AG09309 (cell line): Measurements from ENCODE around the gene PHF14.

Experiments used
- DNase-seq: peaks from one replicate; pipeline ENCODE4 v3.0.0-alpha.2; 2010; ENCODE audit warnings: low read depth
- H3K4me3 ChIP-seq: 2 replicates; pipeline ENCODE4 v1.5.1; 2011; ENCODE audit warnings: mild to moderate bottlenecking, low read depth, low read length, moderate library complexity; ENCODE audit not compliant: control insufficient read depth
- CTCF ChIP-seq: IDR thresholded peaks from 2 replicates; pipeline ENCODE4 v1.5.1; 2011; ENCODE audit warnings: mild to moderate bottlenecking, low read depth, low read length, inconsistent platforms; ENCODE audit not compliant: insufficient read depth, control insufficient read depth; ENCODE audit errors: missing control alignments

Gene PHF14

GRCh38 chr7:10998996-10999757 is 25.5 kb downstream of the PHF14 start:
- no peak for DNase-seq
- no peak overlapping the region for H3K4me3 ChIP-seq
- no peak for TF ChIP-seq CTCF

- no peak for DNase-seq
- no peak overlapping the region for H3K4me3 ChIP-seq
- TF ChIP-seq CTCF, result no peak
Measured at GRCh38 chr7:11005202-11005601, 31.5 kb downstream of the PHF14 start.

DNA sequence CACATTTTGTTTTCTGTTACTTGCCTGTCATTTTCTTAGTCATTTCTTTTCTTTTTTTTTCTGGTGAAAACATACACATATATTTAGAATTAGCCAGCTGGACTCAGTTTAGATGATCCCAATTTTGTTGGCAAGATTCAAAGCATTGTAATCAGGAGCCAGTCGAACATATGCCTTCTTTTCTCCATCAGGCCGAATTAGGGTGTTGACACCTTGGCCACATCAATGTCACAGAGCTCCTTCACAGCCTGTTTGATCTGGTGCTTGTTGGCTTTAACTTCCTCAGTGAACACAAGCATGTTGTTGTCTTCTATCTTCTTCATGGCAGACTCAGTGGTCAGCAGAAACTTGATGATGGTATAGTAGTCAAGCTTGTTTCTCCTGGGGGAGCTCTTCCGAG is 32.6 kb downstream of the PHF14 start:
- TF ChIP-seq CTCF, result no peak
- H3K4me3 ChIP-seq, result no peak overlapping the region
- DNase-seq, result no peak

DNA sequence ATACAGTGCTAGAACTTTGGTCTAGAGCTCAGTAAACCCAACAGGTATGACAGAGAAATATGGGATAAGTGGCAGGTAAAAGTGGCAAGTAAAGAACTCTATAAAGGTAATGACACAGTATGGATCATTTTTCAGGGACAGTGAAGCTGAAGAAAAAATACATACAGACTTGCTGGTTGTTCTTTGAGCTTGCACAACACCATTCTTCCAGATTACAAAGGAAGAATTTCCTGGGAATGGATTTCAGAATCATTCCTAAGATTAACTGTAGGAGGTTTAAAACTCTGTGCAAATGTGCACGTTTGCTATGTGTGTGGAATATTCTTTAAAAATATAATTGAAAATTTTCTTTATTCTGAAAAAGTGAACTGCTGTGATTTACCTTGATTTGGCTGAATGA is 36.0 kb downstream of the PHF14 start:
- no peak for TF ChIP-seq CTCF
- DNase-seq, result no peak
- H3K4me3 ChIP-seq, result no peak overlapping the region

DNA sequence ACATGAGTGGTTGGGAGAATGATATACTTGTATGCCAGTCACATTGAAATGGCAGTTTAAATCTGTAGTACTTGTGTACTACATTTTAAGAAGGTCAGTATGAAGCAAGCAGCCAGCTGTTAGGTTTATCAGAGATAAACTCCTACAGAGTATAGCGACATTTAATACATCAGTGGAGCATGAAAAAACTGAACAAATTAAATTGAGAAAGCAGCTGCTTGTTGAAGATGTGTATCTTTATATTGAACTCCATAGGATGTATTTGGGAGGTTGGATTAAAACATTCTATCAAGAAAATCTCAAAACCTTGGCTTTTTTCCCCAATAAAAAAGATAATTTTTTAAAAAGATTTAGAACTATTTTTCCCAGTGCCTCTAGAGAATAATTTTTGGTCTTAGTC is 47.8 kb downstream of the PHF14 start:
- TF ChIP-seq CTCF, result no peak
- DNase-seq, result no peak

DNA sequence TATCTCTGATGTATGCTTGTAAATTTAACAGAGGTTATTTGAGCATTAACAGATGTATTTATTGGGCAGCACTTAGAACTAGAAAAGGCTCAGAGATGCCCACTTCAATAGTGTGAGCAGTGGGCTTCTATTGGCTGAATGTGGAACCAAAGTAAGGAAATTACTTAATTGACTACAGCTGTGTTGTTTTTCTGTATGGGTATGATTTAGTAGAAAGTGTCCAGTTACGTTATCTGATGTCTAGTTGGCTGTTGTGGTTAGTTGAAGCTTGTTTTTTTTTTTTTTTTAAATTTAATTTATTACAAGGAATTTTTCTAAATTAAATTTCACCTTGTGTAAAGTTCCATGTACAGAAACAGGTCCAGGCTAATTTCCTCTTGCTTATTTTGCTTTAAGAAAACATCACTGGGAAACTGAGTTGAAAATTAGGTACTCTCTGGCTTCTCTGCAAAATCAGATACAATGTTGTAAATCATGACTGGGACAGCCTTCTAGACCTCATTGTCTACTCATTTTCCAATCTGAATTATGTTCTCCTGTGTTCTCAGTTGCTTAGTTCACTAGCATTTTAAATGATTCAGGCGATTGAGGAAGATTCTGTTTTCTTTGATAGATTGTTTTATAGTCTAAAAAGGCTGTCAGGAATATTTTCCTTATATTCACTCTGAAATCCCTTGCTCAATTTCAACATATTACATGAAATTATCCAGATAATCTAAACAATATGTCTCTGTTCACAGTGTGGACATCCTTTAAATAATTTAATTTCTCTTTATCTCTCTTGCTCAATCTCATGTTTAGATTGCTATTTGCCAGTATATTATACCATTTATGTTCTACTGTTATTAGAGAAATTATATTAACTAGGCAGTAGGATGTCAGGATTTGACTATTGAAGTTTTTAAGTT is 53.0 kb downstream of the PHF14 start:
- TF ChIP-seq CTCF, result no peak
- H3K4me3 ChIP-seq, result no peak overlapping the region
- no peak for DNase-seq

More for the DNA sequence above, 47.8 kb downstream of the PHF14 start:
- no peak overlapping the region for H3K4me3 ChIP-seq
